Measurements from ENCODE around the gene REN.
A peak's percentile ranks its signal among the peaks of the same experiment; 100 is the strongest.

REN gene

GRCh38 chr1:204166219-204166618, at the start of gene REN:
REN (minus strand) TSS chr1:204166337; CDS start chr1:204166293, 44 bp downstream.
- no peak for DNase-seq

GRCh38 chr1:204213668-204214662, 47.8 kb upstream of the REN start, which contains the start of gene GOLT1A:
GOLT1A (minus strand) TSS chr1:204213988; CDS start chr1:204213906, 82 bp downstream.
- DNase-seq, result peak in 1 of 2 experiments; percentile 27

- no peak for DNase-seq
Measured at GRCh38 chr1:204212715-204213114, 46.6 kb upstream of the REN start.

GRCh38 chr1:204211046-204211445, 44.9 kb upstream of the REN start:
- no peak for DNase-seq

- peak; percentile 25 to 35 for DNase-seq
Measured at GRCh38 chr1:204207136-204207616, 41.0 kb upstream of the REN start.

- DNase-seq, result no peak
Measured at GRCh38 chr1:204206121-204206520, 40.0 kb upstream of the REN start.

GRCh38 chr1:204205486-204205885, 39.3 kb upstream of the REN start:
- no peak for DNase-seq

GRCh38 chr1:204204944-204205343, 38.8 kb upstream of the REN start:
- DNase-seq, result no peak

GRCh38 chr1:204203206-204203767, 37.1 kb upstream of the REN start:
- DNase-seq, result no peak

- no peak for DNase-seq
Measured at GRCh38 chr1:204202481-204202880, 36.3 kb upstream of the REN start.

- DNase-seq, result no peak
Measured at GRCh38 chr1:204201348-204202040, 35.4 kb upstream of the REN start.

GRCh38 chr1:204199579-204199978, 33.4 kb upstream of the REN start:
- DNase-seq, result no peak

- DNase-seq, result no peak
Measured at GRCh38 chr1:204198348-204199340, 32.5 kb upstream of the REN start.

- DNase-seq, result no peak
Measured at GRCh38 chr1:204197068-204197467, 30.9 kb upstream of the REN start.

- no peak for DNase-seq
Measured at GRCh38 chr1:204196068-204196795, 30.1 kb upstream of the REN start, which contains the start of gene KISS1. KISS1 (minus strand) TSS chr1:204196491; CDS start chr1:204192876, 3,615 bp downstream.

- no peak for DNase-seq
Measured at GRCh38 chr1:204194771-204195170, 28.6 kb upstream of the REN start.

- no peak for DNase-seq
Measured at GRCh38 chr1:204194080-204194479, 27.9 kb upstream of the REN start.

- no peak for DNase-seq
Measured at GRCh38 chr1:204192589-204193352, 26.6 kb upstream of the REN start.

GRCh38 chr1:204192046-204192445, 25.9 kb upstream of the REN start:
- DNase-seq, result no peak

GRCh38 chr1:204191456-204191855, 25.3 kb upstream of the REN start:
- no peak for DNase-seq
